AG04450 (cell line): ENCODE data around the gene ASAP3. TPM values are rescaled to one million over a fixed set of nuclear protein-coding genes. Genes with fewer than 3 reads are reported as not detected.

Experiments
- CTCF ChIA-PET: fragments of 300-600, 350-600 bp; formaldehyde crosslinking; extraction: SDS; loops from one replicate; lab custom pipeline; 2022; ENCODE audit warnings: antibody characterized with exemption, inconsistent platforms; lab: Charles Lee
- POLR2A ChIA-PET: fragments of 350-600 bp; formaldehyde crosslinking; extraction: SDS; loops from one replicate; lab custom pipeline; 2021; ENCODE audit warnings: antibody characterized with exemption, inconsistent platforms; lab: Yijun Ruan, JAX
- DNase-seq: peaks from one replicate; pipeline ENCODE4 v3.0.0-alpha.2; 2011; ENCODE audit warnings: low read depth, low spot score
- H3K27ac ChIP-seq: one replicate; pipeline ENCODE4 v1.5.1; 2012; ENCODE audit warnings: low read depth, low read length, control low read depth
- H3K27me3 ChIP-seq: one replicate; pipeline ENCODE4 v1.6.0; 2012; ENCODE audit warnings: low read length; ENCODE audit not compliant: control insufficient read depth, insufficient read depth
- H3K4me3 ChIP-seq: 2 replicates; pipeline ENCODE4 v1.5.1; 2011; ENCODE audit warnings: mild to moderate bottlenecking, low read depth, low read length, control low read depth
- H3K9me3 ChIP-seq: 2 replicates; pipeline ENCODE4 v1.5.1; 2012; ENCODE audit warnings: low read length; ENCODE audit not compliant: control insufficient read depth, insufficient read depth
- CTCF ChIP-seq: IDR thresholded peaks from 2 replicates; pipeline ENCODE4 v1.5.1; 2011; ENCODE audit warnings: low read depth, low read length, control low read depth, inconsistent platforms
- polyA plus RNA-seq: library from polyadenylated mRNA; depleted of rRNA; stranded (reverse); fragments of >200 nt; gene quantifications from 2 replicates; pipeline ENCODE4 v1.2.3, GENCODE V29; 2011

Gene ASAP3
- polyA plus RNA-seq, 1 experiment: 25.5 TPM

DNA sequence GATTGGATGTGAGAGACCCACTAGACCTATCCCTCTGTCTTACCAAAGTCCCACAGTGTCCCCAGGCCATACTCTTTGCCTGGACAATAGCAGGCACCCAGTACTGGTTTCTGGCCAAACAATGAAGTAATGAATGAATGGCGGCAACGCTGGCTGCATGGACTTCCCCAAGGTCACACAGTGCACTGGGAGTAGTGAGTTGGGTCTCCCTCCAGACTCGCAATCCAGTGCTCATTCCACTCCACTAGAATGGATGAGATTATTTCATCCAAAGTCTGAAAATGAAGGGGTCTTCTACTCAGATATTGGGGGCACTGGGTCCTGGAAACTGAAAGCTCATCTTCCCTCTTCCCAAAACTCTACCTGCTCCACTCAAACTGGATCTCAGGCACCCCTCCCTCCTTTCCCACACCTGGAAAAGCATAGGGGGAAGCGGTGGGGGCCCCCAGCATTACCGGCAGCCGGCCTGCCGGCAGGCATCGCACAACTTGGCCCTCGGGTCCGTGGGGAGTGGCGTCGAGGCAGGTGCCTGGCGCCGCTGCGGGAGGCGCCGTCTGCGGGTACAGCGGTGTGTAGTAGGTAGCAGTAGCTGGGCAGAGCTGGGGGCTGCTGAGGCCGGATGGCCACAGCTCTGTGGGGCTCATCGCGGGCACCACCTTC, 46.2 kb upstream of the ASAP3 start:
- H3K27ac ChIP-seq: no peak overlapping the region
- DNase-seq: no peak
- POLR2A ChIA-PET: interaction anchor here (0.9 kb wide), 1 partner anchor 46 kb away, joined by 3 read pairs; the partner anchor contains the start of gene ASAP3

GRCh38 chr1:23529146-23530086, 45.4 kb upstream of the ASAP3 start:
- Histone ChIP-seq H3K9me3 (no peaks in the 10 kb centered on the region), H3K27me3 (no peaks in the 10 kb centered on the region), H3K27ac (no peak overlapping the region), H3K4me3 (no peak overlapping the region; the same call in 1 of the 2 replicates)
- TF ChIP-seq CTCF: no peak
- POLR2A ChIA-PET: interaction anchor here (1.1 kb wide), 1 partner anchor 162 kb away, joined by 3 read pairs; the partner anchor contains the start of gene RPL11
- DNase-seq: no peak
- CTCF ChIA-PET: interaction anchor here (0.6 to 2.9 kb wide), 4 partner anchors 8 to 136 kb away, joined by 3 to 19 read pairs (median 5); no protein-coding TSS in a partner anchor

More for the DNA sequence above, 46.2 kb upstream of the ASAP3 start:
- Histone ChIP-seq H3K4me3 (peak overlapping the region; percentile 69), H3K27me3 (no peaks in the 10 kb centered on the region), H3K9me3 (no peaks in the 10 kb centered on the region)
- CTCF ChIA-PET: interaction anchor here (0.6 to 2.9 kb wide), 4 partner anchors 10 to 135 kb away, joined by 3 to 19 read pairs (median 6); no protein-coding TSS in a partner anchor
- no peak for TF ChIP-seq CTCF

- no peak for DNase-seq
- TF ChIP-seq CTCF: no peak
- POLR2A ChIA-PET: interaction anchor here (0.7 to 1.1 kb wide), 2 partner anchors 160 to 163 kb away, joined by 3 read pairs; partner anchors contain the start of gene RPL11
Measured at GRCh38 chr1:23528250-23528978, 44.4 kb upstream of the ASAP3 start.

GRCh38 chr1:23527900-23528249, 43.9 kb upstream of the ASAP3 start:
- Histone ChIP-seq H3K4me3 (no peak overlapping the region), H3K27ac (no peak overlapping the region), H3K9me3 (no peaks in the 10 kb centered on the region), H3K27me3 (no peaks in the 10 kb centered on the region)
- TF ChIP-seq CTCF: no peak
- DNase-seq: no peak
- POLR2A ChIA-PET: interaction anchor here (0.6 to 0.7 kb wide), 2 partner anchors 32 to 160 kb away, joined by 3 to 8 read pairs; no protein-coding TSS in a partner anchor
- CTCF ChIA-PET: interaction anchor here (1.1 to 2.9 kb wide), 5 partner anchors 10 to 109 kb away, joined by 3 to 19 read pairs (median 4); no protein-coding TSS in a partner anchor

More at GRCh38 chr1:23528250-23528978, 44.4 kb upstream of the ASAP3 start:
- Histone ChIP-seq H3K27ac (no peak overlapping the region), H3K9me3 (no peaks in the 10 kb centered on the region), H3K27me3 (no peaks in the 10 kb centered on the region), H3K4me3 (no peak overlapping the region)
- CTCF ChIA-PET: interaction anchor here (1.3 to 2.9 kb wide), 4 partner anchors 9 to 107 kb away, joined by 3 to 19 read pairs (median 5); no protein-coding TSS in a partner anchor
